Measurements from ENCODE around the gene KRTAP4-16. TPM values are rescaled to one million over a fixed set of nuclear protein-coding genes. Genes with fewer than 3 reads are reported as not detected.

The KRTAP4-16 gene
- total RNA-seq, 6 experiments from 2014 or later: not detected

DNA sequence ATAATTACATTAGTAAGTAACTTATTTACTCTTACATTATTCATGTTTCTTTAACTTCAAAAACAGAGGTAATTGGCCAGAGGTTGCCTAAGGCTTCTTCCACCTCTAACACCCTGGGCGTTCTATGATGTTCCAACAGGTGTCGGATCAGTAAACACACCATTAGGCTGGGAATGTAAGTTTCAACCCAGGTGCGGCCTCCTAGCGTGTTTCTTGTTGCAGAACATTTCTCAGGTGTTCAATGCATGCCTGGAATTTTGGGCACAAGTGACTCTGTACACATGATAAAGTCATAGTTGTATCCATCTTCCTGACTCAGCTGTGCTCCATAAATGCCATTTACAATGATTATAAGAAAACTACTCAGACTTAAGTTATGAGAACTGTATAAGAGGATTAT is 48.0 kb downstream of the KRTAP4-16 start:
- intact Hi-C loops (cut with DNase I): no loop called here
- no peak overlapping the region for H3K4me3 ChIP-seq
- H3K4me1 ChIP-seq: no peaks in the 10 kb centered on the region
- ATAC-seq (no peak), DNase-seq (no peak)
- WGBS (ENCODE audit: insufficient coverage, low coverage, low lambda C conversion rate, missing lambda C conversion rate): 87% methylated on average over 4 of the region's 4 CpGs
- H3K27me3 ChIP-seq: no peaks in the 10 kb centered on the region
- no peaks in the 10 kb centered on the region for H3K9me3 ChIP-seq
- no peak overlapping the region for H3K27ac ChIP-seq
- H3K36me3 ChIP-seq: no peaks in the 10 kb centered on the region
- no peak for TF ChIP-seq CTCF (IDR thresholded peaks at IDR 0.05)
- no peak for TF ChIP-seq POLR2A (IDR thresholded peaks at IDR 0.05)

DNA sequence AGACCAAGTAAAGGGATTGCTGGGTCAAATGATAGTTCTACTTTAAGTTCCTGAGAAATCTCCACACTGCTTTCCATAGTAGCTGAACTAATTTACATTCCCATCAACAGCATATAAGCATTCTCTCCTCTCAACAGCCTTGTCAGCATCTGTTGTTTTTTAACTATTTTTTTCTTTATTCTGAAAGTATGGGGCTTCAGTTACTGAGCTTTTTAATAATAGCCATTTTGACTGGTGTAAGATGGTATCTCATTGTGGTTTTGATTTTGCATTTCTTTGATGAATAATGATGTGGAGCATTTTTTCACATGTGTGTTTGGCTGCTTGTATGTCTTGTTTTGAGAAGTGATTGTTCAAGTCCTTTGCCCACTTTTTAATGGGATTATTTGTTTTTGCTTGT is 49.4 kb downstream of the KRTAP4-16 start:
- no peaks in the 10 kb centered on the region for H3K4me1 ChIP-seq
- DNase-seq (no peak), ATAC-seq (no peak)
- TF ChIP-seq POLR2A (IDR thresholded peaks at IDR 0.05) (no peak), CTCF (IDR thresholded peaks at IDR 0.05) (no peak)
- H3K27ac ChIP-seq: no peak overlapping the region
- H3K9me3 ChIP-seq: no peaks in the 10 kb centered on the region
- H3K27me3 ChIP-seq: no peaks in the 10 kb centered on the region
- intact Hi-C loops (cut with DNase I): no loop called here
- no peak overlapping the region for H3K4me3 ChIP-seq
- no peaks in the 10 kb centered on the region for H3K36me3 ChIP-seq

Other genes starting within 250 kb of the KRTAP4-16 start
- gene KRT12, start 235.0 kb downstream of the KRTAP4-16 start, total RNA-seq: not detected
- not detected for gene KRT20, start 217.0 kb downstream of the KRTAP4-16 start, total RNA-seq
- gene KRT23, start 164.6 kb downstream of the KRTAP4-16 start, total RNA-seq: 10 to 100 TPM in 2 of 6 experiments, 1 to 10 TPM in 1, under 1 TPM in 1, not detected in 2; 0.49 to 17.6 (median 10.0) TPM
- gene KRT39, start 135.3 kb downstream of the KRTAP4-16 start, total RNA-seq: not detected
- gene KRT40, start 117.9 kb downstream of the KRTAP4-16 start, total RNA-seq: not detected
- not detected for gene KRTAP3-3, start 108.0 kb downstream of the KRTAP4-16 start, total RNA-seq
- gene KRTAP3-2, start 102.3 kb downstream of the KRTAP4-16 start, total RNA-seq: not detected
- gene KRTAP3-1, start 93.1 kb downstream of the KRTAP4-16 start, total RNA-seq: not detected
- gene KRTAP1-5, start 75.0 kb downstream of the KRTAP4-16 start, total RNA-seq: not detected
- gene KRTAP1-4, start 72.0 kb downstream of the KRTAP4-16 start, total RNA-seq: not detected
- not detected for gene KRTAP1-3, start 67.3 kb downstream of the KRTAP4-16 start, total RNA-seq
- not detected for gene KRTAP1-1, start 60.8 kb downstream of the KRTAP4-16 start, total RNA-seq
- not detected for gene KRTAP2-1, start 54.9 kb downstream of the KRTAP4-16 start, total RNA-seq
- gene KRTAP2-2, start 47.0 kb downstream of the KRTAP4-16 start, total RNA-seq: not detected
- not detected for gene KRTAP2-3, start 42.1 kb downstream of the KRTAP4-16 start, total RNA-seq
- gene KRTAP2-4, start 36.3 kb downstream of the KRTAP4-16 start, total RNA-seq: not detected
- gene KRTAP4-7, start 18.1 kb downstream of the KRTAP4-16 start, total RNA-seq: not detected
- gene KRTAP4-8, start 4.1 kb downstream of the KRTAP4-16 start, total RNA-seq: not detected
- gene KRTAP4-9, start 3.2 kb upstream of the KRTAP4-16 start, total RNA-seq: not detected
- gene KRTAP4-11, start 16.2 kb upstream of the KRTAP4-16 start, total RNA-seq: not detected
- not detected for gene KRTAP4-12, start 22.0 kb upstream of the KRTAP4-16 start, total RNA-seq
- not detected for gene KRTAP4-6, start 38.3 kb upstream of the KRTAP4-16 start, total RNA-seq
- gene KRTAP4-5, start 47.6 kb upstream of the KRTAP4-16 start, total RNA-seq: not detected
- not detected for gene KRTAP4-4, start 58.5 kb upstream of the KRTAP4-16 start, total RNA-seq
- not detected for gene KRTAP4-3, start 66.0 kb upstream of the KRTAP4-16 start, total RNA-seq
- not detected for gene KRTAP4-2, start 76.0 kb upstream of the KRTAP4-16 start, total RNA-seq
- not detected for gene KRTAP4-1, start 82.7 kb upstream of the KRTAP4-16 start, total RNA-seq
- gene KRTAP9-1, start 87.7 kb upstream of the KRTAP4-16 start, total RNA-seq: not detected
- gene KRTAP9-2, start 124.4 kb upstream of the KRTAP4-16 start, total RNA-seq: not detected
- not detected for gene KRTAP9-3, start 130.2 kb upstream of the KRTAP4-16 start, total RNA-seq
- not detected for gene KRTAP9-8, start 135.8 kb upstream of the KRTAP4-16 start, total RNA-seq
- gene KRTAP9-4, start 147.5 kb upstream of the KRTAP4-16 start, total RNA-seq: not detected
- not detected for gene KRTAP9-9, start 153.2 kb upstream of the KRTAP4-16 start, total RNA-seq
- not detected for gene KRTAP9-6, start 163.2 kb upstream of the KRTAP4-16 start, total RNA-seq
- not detected for gene KRTAP9-7, start 173.5 kb upstream of the KRTAP4-16 start, total RNA-seq
- not detected for gene KRTAP29-1, start 200.6 kb upstream of the KRTAP4-16 start, total RNA-seq
- gene KRTAP16-1, start 207.1 kb upstream of the KRTAP4-16 start, total RNA-seq: not detected
- not detected for gene KRTAP17-1, start 213.5 kb upstream of the KRTAP4-16 start, total RNA-seq
- gene KRT33A, start 248.6 kb upstream of the KRTAP4-16 start, total RNA-seq: not detected